ENCODE results near the gene SLC25A45. TPM values are rescaled to one million over a fixed set of nuclear protein-coding genes. Genes with fewer than 3 reads are reported as not detected.

Gene SLC25A45
- total and polyA plus RNA-seq, 2 of the 4 experiments (the other 2 are of a cell fraction): 0.72 to 1.2 TPM

DNA sequence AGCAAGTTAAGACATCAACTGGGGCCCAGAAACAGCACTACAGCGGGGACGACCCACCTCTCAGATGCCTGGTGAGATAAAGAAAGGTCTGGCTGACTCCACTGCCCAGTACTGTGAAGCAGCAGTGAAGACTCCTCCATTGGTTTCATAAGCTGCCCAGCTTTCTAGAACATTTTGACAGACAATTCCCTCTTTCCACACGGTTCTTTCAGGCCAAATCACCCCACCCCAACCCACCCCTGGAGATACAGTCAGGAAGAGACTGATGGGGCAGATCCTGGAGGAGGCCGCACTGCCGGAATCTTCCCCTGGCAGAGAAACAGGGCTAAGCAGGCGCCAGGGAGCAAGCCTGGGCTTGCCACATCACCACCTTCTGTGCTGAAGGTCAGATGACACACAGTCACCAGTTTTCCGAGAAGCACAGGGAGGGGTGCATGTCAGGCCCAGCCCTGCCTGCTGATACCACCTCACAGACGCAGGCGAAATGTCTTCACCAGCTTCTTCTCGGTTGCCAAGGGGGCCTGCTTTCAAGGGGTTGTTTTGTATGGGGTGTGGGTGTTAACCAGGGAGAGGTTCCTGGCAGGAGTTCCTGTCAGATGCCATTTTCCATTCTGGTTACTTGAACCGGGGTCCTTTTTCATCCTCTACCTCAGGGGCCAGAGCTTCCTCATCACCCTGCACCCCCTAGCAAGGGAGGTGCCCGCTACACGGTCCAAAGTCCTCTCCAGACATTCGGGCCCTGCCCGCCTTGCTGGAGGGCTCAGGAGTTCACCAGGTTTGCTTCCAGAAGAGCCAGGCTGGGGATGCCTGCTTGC is 38.7 kb upstream of the SLC25A45 start:
- H3K27me3 ChIP-seq (ENCODE audit: control insufficient read depth, insufficient read depth, low read length): no peaks in the 10 kb centered on the region
- no peaks in the 10 kb centered on the region for H3K9me1 ChIP-seq (ENCODE audit: insufficient read depth, low read length)
- peak overlapping the region; percentile 90 for H3K18ac ChIP-seq (ENCODE audit: low read depth, low read length)
- intact Hi-C loops (cut with micrococcal nuclease): loop anchor here (1.0 to 2.0 kb wide), 2 partner anchors 39 to 78 kb away; partner anchors contain the start of genes MALAT1 and SLC25A45
- ATAC-seq (ENCODE audit: low read depth) (peak; percentile 5), DNase-seq (peak; percentile 99)
- peak overlapping the region; percentile 99 for H2AK5ac ChIP-seq (ENCODE audit: low read depth, low read length)
- peak overlapping the region; percentile 99 for H3K23ac ChIP-seq (ENCODE audit: low read depth, low read length)
- H4K20me1 ChIP-seq (ENCODE audit: insufficient read depth, low read length): peaks cover 47% of the 10 kb centered on the region
- H2BK5ac ChIP-seq (ENCODE audit: low read depth, low read length, poor library complexity, severe bottlenecking): peak overlapping the region; percentile 82
- H4K91ac ChIP-seq (ENCODE audit: insufficient read depth, low read depth, low read length): peak overlapping the region; percentile 99
- H2BK15ac ChIP-seq (ENCODE audit: low read depth, low read length): peak overlapping the region; percentile 100; the same call in 2 of the 3 replicates
- in situ Hi-C loops (cut with MboI; ENCODE audit: low sequenced_read_pairs): no loop called here
- H3K4me2 ChIP-seq (ENCODE audit: low read depth, low read length): peak overlapping the region; percentile 71
- no TSS peak for BruUV-seq (replicated peaks)
- dilution Hi-C loops (cut with HindIII; ENCODE audit: low sequenced_read_pairs, unreplicated experiment): no loop called here
- WGBS, 2 experiments (ENCODE audit: extremely low coverage in 2 of 2, insufficient read length in 1 of 2): 0% methylated on average over 1 of the region's 15 CpGs; no CpG with 5 or more reads in 1 of the 2 experiments
- H2AFZ ChIP-seq (replicated peaks; ENCODE audit: low read length, poor library complexity): peak overlapping the region; percentile 84
- H3K9me3 ChIP-seq (ENCODE audit: control insufficient read depth, insufficient read depth, low read length): no peaks in the 10 kb centered on the region
- H3K4me1 ChIP-seq (ENCODE audit: control insufficient read depth, insufficient read depth, low read length): peaks cover 34% of the 10 kb centered on the region
- ChIA-PET POLR2A (ENCODE audit: unreplicated experiment) (interaction anchor here (0.7 to 6.8 kb wide), 8 partner anchors 13 to 87 kb away, joined by 3 to 142 read pairs (median 10); partner anchors contain the start of gene MALAT1), CTCF (no interaction called here)
- H3K36me3 ChIP-seq (ENCODE audit: control insufficient read depth, insufficient read depth, low read length): peaks cover 19% of the 10 kb centered on the region
- H3K4ac ChIP-seq (ENCODE audit: low read depth, low read length): peak overlapping the region; percentile 100
- peak overlapping the region; percentile 97 for H2AK9ac ChIP-seq (replicated peaks; ENCODE audit: low read depth, low read length, poor library complexity)
- peak overlapping the region; percentile 39 for H3K4me3 ChIP-seq (ENCODE audit: insufficient read depth, low read depth, low read length)
- peak overlapping the region; percentile 99 for H2BK20ac ChIP-seq (ENCODE audit: low read depth, low read length)
- peaks cover 10 to 50% of the 10 kb centered on the region in 2 experiments; a peak in 2 of 4 replicates for H3K79me1 ChIP-seq (ENCODE audit: low read depth in 1 of 2, low read length in 2 of 2)
- H4K5ac ChIP-seq (ENCODE audit: low read depth, low read length): peak overlapping the region; percentile 81
- peak overlapping the region; percentile 98 for H3K27ac ChIP-seq (ENCODE audit: insufficient read depth, low read length)
- peak overlapping the region; percentile 41 to 96 for H4K8ac ChIP-seq (ENCODE audit: low read depth in 2 of 2, low read length in 2 of 2)
- peak overlapping the region; percentile 81 for H3K9ac ChIP-seq (ENCODE audit: low read depth, low read length)
- peak overlapping the region; percentile 99 for H3K56ac ChIP-seq (ENCODE audit: extremely low read depth, insufficient read depth, low read length)
- peak overlapping the region; percentile 100 for H3K14ac ChIP-seq (replicated peaks; ENCODE audit: low read depth, low read length)
- H2BK120ac ChIP-seq (ENCODE audit: low read depth, low read length): peak overlapping the region; percentile 99
- TF ChIP-seq BHLHE40 (IDR thresholded peaks at IDR 0.05; ENCODE audit: low read depth, low read length) (peak; percentile 87), MAFK (IDR thresholded peaks at IDR 0.05; ENCODE audit: low read depth, low read length) (no peak), SMC3 (IDR thresholded peaks at IDR 0.05; ENCODE audit: low read depth, low read length) (no peak), MXI1 (IDR thresholded peaks at IDR 0.05; ENCODE audit: borderline replicate concordance, low read depth, low read length) (peak; percentile 42; the same call in 1 of the 2 replicates), CHD1 (IDR thresholded peaks at IDR 0.05; ENCODE audit: low read depth, low read length) (peak; percentile 80; the same call in 1 of the 2 replicates), CEBPB (IDR thresholded peaks at IDR 0.05; ENCODE audit: low read depth, low read length) (peak; percentile 93), RFX5 (IDR thresholded peaks at IDR 0.05; ENCODE audit: low read depth, low read length) (no peak), MAZ (IDR thresholded peaks at IDR 0.05; ENCODE audit: borderline replicate concordance, low read depth, low read length) (peak; percentile 67; the same call in 1 of the 2 replicates), NFE2L2 (IDR thresholded peaks at IDR 0.05; ENCODE audit: low read depth, low read length) (peak; percentile 61; the same call in 1 of the 2 replicates), FOS (IDR thresholded peaks at IDR 0.05; ENCODE audit: low read depth, low read length) (peak; percentile 87), RCOR1 (IDR thresholded peaks at IDR 0.05; ENCODE audit: insufficient replicate concordance, low read length) (no peak), RAD21 (IDR thresholded peaks at IDR 0.05; ENCODE audit: low read length) (peak; percentile 13; the same call in 1 of the 2 replicates), POLR2A (IDR thresholded peaks at IDR 0.05; ENCODE audit: low read depth, low read length) (peak; percentile 84)
- TF ChIP-seq, protein P1, sequence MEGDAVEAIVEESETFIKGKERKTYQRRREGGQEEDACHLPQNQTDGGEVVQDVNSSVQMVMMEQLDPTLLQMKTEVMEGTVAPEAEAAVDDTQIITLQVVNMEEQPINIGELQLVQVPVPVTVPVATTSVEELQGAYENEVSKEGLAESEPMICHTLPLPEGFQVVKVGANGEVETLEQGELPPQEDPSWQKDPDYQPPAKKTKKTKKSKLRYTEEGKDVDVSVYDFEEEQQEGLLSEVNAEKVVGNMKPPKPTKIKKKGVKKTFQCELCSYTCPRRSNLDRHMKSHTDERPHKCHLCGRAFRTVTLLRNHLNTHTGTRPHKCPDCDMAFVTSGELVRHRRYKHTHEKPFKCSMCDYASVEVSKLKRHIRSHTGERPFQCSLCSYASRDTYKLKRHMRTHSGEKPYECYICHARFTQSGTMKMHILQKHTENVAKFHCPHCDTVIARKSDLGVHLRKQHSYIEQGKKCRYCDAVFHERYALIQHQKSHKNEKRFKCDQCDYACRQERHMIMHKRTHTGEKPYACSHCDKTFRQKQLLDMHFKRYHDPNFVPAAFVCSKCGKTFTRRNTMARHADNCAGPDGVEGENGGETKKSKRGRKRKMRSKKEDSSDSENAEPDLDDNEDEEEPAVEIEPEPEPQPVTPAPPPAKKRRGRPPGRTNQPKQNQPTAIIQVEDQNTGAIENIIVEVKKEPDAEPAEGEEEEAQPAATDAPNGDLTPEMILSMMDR (conservative IDR thresholded peaks at IDR 0.05; ENCODE audit: low read depth, low read length): no peak
- TF ChIP-seq, protein P2, sequence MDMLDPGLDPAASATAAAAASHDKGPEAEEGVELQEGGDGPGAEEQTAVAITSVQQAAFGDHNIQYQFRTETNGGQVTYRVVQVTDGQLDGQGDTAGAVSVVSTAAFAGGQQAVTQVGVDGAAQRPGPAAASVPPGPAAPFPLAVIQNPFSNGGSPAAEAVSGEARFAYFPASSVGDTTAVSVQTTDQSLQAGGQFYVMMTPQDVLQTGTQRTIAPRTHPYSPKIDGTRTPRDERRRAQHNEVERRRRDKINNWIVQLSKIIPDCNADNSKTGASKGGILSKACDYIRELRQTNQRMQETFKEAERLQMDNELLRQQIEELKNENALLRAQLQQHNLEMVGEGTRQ (IDR thresholded peaks at IDR 0.05; ENCODE audit: low read depth, low read length): peak; percentile 77
